ENCODE data around the gene ZNF585A.

- TF ChIP-seq POLR2A (IDR thresholded peaks at IDR 0.05; ENCODE audit: low read depth, low read length) (no peak), POLR2AphosphoS5 (IDR thresholded peaks at IDR 0.05; ENCODE audit: low read depth, low read length) (no peak), TAF1 (IDR thresholded peaks at IDR 0.05; ENCODE audit: low read depth, low read length) (no peak), PAX5 (IDR thresholded peaks at IDR 0.05; ENCODE audit: insufficient read depth, low read length, severe bottlenecking) (no peak), SPI1 (IDR thresholded peaks at IDR 0.05; ENCODE audit: low read depth, low read length) (no peak)
Observed at GRCh38 chr19:37095859-37096258, 76.6 kb downstream of the ZNF585A start.
